Astrocyte (in vitro differentiated cells and primary cell): ENCODE results near the gene TLR5. TPM values are rescaled to one million over a fixed set of nuclear protein-coding genes. Genes with fewer than 3 reads are reported as not detected.

Experiments used
- DNase-seq: peaks from one replicate; pipeline ENCODE4 v3.0.0-alpha.2; 2010; ENCODE audit warnings: low read depth
- FAIRE-seq: peaks from 2 replicates; lab custom pipeline; 2011; peaks lifted over from hg19 to GRCh38; lab: Jason Lieb, UNC
- H2AFZ ChIP-seq: 2 replicates; pipeline ENCODE4 v1.6.0; 2012; ENCODE audit warnings: low read depth, low read length, inconsistent platforms
- H3K27ac ChIP-seq: 2 replicates; pipeline ENCODE4 v1.5.1; 2011; ENCODE audit warnings: low read depth, low read length, inconsistent platforms
- H3K27me3 ChIP-seq: 2 replicates; pipeline ENCODE4 v1.6.0; 2011; ENCODE audit warnings: low read length, inconsistent platforms; ENCODE audit not compliant: insufficient read depth
- H3K36me3 ChIP-seq: 2 replicates; pipeline ENCODE4 v1.5.1; 2011; ENCODE audit warnings: low read length, inconsistent platforms; ENCODE audit not compliant: insufficient read depth
- H3K4me1 ChIP-seq: 2 replicates; pipeline ENCODE4 v1.5.1; 2011; ENCODE audit warnings: low read length, inconsistent platforms; ENCODE audit not compliant: insufficient read depth
- H3K4me2 ChIP-seq: 2 replicates; pipeline ENCODE4 v1.6.0; 2012; ENCODE audit warnings: low read length, inconsistent platforms
- H3K4me3 ChIP-seq: 2 replicates; pipeline ENCODE4 v1.5.1; 2011; ENCODE audit warnings: low read depth, mild to moderate bottlenecking, low read length, inconsistent platforms; ENCODE audit not compliant: insufficient read depth
- H3K79me2 ChIP-seq: 2 replicates; pipeline ENCODE4 v1.6.0; 2012; ENCODE audit warnings: mild to moderate bottlenecking, low read length, inconsistent platforms; ENCODE audit not compliant: insufficient read depth
- H3K9ac ChIP-seq: 2 replicates; pipeline ENCODE4 v1.6.0; 2012; ENCODE audit warnings: mild to moderate bottlenecking, low read length, inconsistent platforms
- H3K9me3 ChIP-seq: 2 replicates; pipeline ENCODE4 v1.5.1; 2012; ENCODE audit warnings: low read depth, mild to moderate bottlenecking, low read length, inconsistent platforms; ENCODE audit not compliant: insufficient read depth
- H4K20me1 ChIP-seq: 2 replicates; pipeline ENCODE4 v1.6.0; 2012; ENCODE audit warnings: low read length, inconsistent platforms; ENCODE audit not compliant: insufficient read depth
- H3K27ac Mint-ChIP-seq: one replicate; pipeline ENCODE4 v1.8.0; 2021; ENCODE audit warnings: mild to moderate bottlenecking, mixed read lengths; ENCODE audit not compliant: unreplicated experiment
- H3K27me3 Mint-ChIP-seq: one replicate; pipeline ENCODE4 v1.8.0; 2021; ENCODE audit warnings: low read depth, mixed read lengths; ENCODE audit not compliant: unreplicated experiment
- H3K36me3 Mint-ChIP-seq: one replicate; pipeline ENCODE4 v1.8.0; 2021; ENCODE audit warnings: low read depth, mixed read lengths; ENCODE audit not compliant: unreplicated experiment
- H3K4me1 Mint-ChIP-seq: one replicate; pipeline ENCODE4 v1.8.0; 2021; ENCODE audit warnings: low read depth, mixed read lengths; ENCODE audit not compliant: unreplicated experiment
- H3K4me3 Mint-ChIP-seq: one replicate; pipeline ENCODE4 v1.8.0; 2021; ENCODE audit warnings: mild to moderate bottlenecking, moderate library complexity, mixed read lengths; ENCODE audit not compliant: unreplicated experiment
- H3K9me3 Mint-ChIP-seq: one replicate; pipeline ENCODE4 v1.8.0; 2021; ENCODE audit warnings: mild to moderate bottlenecking, mixed read lengths; ENCODE audit not compliant: unreplicated experiment
- EZH2 ChIP-seq: IDR thresholded peaks from 2 replicates; pipeline ENCODE4 v1.6.1; 2012; ENCODE audit warnings: mild to moderate bottlenecking, low read length, inconsistent platforms; ENCODE audit not compliant: insufficient read depth
- total RNA-seq: library from RNA; stranded (reverse); gene quantifications from 2 replicates; pipeline ENCODE4 v1.2.1, GENCODE V29; 2021
- TF ChIP-seq, protein P1 (sequence below): IDR thresholded peaks from 2 replicates; pipeline ENCODE4 v1.5.1; 2011; ENCODE audit warnings: low read depth, mild to moderate bottlenecking, inconsistent platforms, low read length, moderate library complexity; ENCODE audit not compliant: insufficient read depth

TLR5 gene
- total RNA-seq, 1 donor from 2014 or later: 1.1 TPM

DNA sequence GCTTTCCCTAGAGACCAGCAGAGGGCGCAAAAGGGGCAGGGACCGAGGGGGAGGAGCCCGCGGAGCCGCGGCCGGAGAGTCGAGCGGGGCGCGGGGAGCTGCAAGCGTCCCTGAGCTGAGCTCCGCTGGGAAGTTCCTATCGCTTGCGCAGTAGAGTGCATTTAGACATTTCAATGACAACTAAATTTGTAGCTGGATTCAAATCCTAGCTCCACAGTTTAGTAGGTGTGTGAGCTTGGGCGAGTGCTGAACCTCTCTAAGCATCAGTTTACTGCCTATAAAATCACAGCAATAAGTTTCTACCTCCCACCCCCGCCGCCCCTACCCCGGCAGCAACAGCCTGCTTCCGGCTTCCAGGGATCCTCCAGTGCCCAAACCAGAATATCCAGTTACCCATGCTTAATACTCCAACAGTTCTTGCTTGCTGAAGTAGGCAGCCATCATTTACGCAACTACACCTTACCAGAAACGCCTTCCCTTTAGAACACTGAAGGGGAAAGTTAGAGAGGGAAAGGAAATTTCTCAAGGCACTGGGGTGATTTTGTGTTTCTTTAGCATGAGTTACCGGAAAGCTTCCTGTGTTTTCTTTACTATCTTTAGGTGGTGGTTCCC lies 9.1 kb downstream of the TLR5 start:
- no peaks in the 10 kb centered on the region for H3K9me3 ChIP-seq
- H3K27me3 ChIP-seq: no peaks in the 10 kb centered on the region
- peak overlapping the region; percentile 81 for H3K4me3 Mint-ChIP-seq
- no peak overlapping the region for H3K27ac ChIP-seq
- no peaks in the 10 kb centered on the region for H4K20me1 ChIP-seq
- no peak overlapping the region for H3K27ac Mint-ChIP-seq
- H3K4me1 ChIP-seq: peaks cover 11% of the 10 kb centered on the region
- H3K9me3 Mint-ChIP-seq: no peaks in the 10 kb centered on the region
- H3K27me3 Mint-ChIP-seq: peaks cover 20% of the 10 kb centered on the region
- no peaks in the 10 kb centered on the region for H3K79me2 ChIP-seq
- peak overlapping the region; percentile 63 for H2AFZ ChIP-seq
- DNase-seq (peak; percentile 55), FAIRE-seq (peak; percentile 29)
- H3K4me3 ChIP-seq: peak overlapping the region; percentile 46
- H3K4me1 Mint-ChIP-seq: peaks cover 4% of the 10 kb centered on the region
- peak overlapping the region; percentile 82 for H3K4me2 ChIP-seq
- TF ChIP-seq, protein P1, sequence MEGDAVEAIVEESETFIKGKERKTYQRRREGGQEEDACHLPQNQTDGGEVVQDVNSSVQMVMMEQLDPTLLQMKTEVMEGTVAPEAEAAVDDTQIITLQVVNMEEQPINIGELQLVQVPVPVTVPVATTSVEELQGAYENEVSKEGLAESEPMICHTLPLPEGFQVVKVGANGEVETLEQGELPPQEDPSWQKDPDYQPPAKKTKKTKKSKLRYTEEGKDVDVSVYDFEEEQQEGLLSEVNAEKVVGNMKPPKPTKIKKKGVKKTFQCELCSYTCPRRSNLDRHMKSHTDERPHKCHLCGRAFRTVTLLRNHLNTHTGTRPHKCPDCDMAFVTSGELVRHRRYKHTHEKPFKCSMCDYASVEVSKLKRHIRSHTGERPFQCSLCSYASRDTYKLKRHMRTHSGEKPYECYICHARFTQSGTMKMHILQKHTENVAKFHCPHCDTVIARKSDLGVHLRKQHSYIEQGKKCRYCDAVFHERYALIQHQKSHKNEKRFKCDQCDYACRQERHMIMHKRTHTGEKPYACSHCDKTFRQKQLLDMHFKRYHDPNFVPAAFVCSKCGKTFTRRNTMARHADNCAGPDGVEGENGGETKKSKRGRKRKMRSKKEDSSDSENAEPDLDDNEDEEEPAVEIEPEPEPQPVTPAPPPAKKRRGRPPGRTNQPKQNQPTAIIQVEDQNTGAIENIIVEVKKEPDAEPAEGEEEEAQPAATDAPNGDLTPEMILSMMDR: no peak
- TF ChIP-seq EZH2: no peak
- H3K36me3 Mint-ChIP-seq: no peaks in the 10 kb centered on the region
- no peaks in the 10 kb centered on the region for H3K36me3 ChIP-seq
- H3K9ac ChIP-seq: peak overlapping the region; percentile 32

DNA sequence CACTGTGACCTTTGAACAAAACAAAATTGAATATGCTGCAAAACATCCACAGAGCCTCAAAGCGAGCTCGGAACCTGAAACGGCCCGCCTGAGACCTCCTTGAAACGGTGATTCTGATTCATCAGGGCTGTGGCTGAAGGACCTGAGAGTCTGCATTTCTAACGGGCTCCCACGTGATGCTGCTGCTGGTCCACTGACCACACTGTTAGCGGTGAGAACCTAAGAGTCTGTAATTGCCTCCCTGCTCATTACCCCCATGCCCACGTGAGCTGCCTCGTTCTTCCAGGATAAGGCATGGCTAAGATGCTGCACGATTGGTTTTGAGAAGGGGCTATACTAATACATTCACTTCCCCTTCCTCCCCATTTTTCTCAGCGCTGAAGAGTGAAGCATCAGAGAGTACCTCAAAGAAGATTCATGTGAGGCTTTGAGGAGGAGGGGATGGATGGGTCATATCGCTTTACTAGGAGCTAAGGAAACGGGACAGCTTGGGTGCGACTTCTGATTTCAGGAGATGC lies 9.7 kb downstream of the TLR5 start:
- H3K27ac Mint-ChIP-seq: no peak overlapping the region
- H3K9ac ChIP-seq: no peak overlapping the region
- peaks cover 4% of the 10 kb centered on the region for H3K4me1 Mint-ChIP-seq
- H3K4me1 ChIP-seq: peaks cover 11% of the 10 kb centered on the region
- H3K4me2 ChIP-seq: peak overlapping the region; percentile 82
- TF ChIP-seq, protein P1: peak; percentile 87
- no peak for TF ChIP-seq EZH2
- no peaks in the 10 kb centered on the region for H3K79me2 ChIP-seq
- no peaks in the 10 kb centered on the region for H3K36me3 ChIP-seq
- no peak for DNase-seq
- H3K27me3 ChIP-seq: no peaks in the 10 kb centered on the region
- peak overlapping the region; percentile 46 for H2AFZ ChIP-seq
- H3K36me3 Mint-ChIP-seq: no peaks in the 10 kb centered on the region
- H3K27me3 Mint-ChIP-seq: peaks cover 23% of the 10 kb centered on the region
- H3K9me3 Mint-ChIP-seq: no peaks in the 10 kb centered on the region
- FAIRE-seq: no peak
- H3K4me3 ChIP-seq: no peak overlapping the region
- H4K20me1 ChIP-seq: no peaks in the 10 kb centered on the region
- H3K27ac ChIP-seq: no peak overlapping the region
- no peaks in the 10 kb centered on the region for H3K9me3 ChIP-seq
- peak overlapping the region; percentile 81 for H3K4me3 Mint-ChIP-seq

DNA sequence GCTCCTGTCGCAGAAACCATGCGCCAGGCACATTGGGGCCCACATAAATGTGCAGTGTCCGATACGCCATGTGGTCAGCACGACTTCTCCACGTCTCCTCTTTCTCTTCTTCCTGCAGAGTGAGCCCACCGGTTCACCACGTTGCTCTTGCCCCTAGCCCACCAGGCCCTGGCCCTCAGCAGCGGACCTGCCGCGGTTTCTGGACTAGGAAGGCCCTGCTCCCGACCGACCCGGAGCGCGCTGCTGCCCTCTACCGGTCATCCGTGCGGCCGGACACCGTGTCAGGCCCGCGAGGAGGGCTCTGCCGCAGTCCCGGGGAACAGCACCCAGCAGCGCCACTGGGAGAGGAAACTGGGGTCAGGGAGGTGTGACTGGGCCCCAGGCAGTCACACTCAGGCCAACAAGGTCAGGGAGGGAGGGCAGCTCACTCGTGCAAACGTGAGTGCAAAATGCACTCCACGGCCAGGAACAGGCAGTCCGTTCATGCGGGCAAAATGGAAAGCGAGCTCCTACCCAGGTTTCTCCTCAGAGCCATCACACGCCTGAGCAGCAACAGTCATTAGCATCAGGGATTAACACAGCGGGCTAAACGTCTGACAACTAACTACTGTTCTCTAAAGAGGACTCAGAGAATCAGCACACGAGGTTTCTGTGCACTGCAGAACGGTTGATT lies 13.7 kb downstream of the TLR5 start:
- DNase-seq (peak; percentile 14), FAIRE-seq (no peak)
- Mint-ChIP-seq H3K4me3 (no peak overlapping the region), H3K27ac (no peak overlapping the region), H3K9me3 (no peaks in the 10 kb centered on the region), H3K36me3 (no peaks in the 10 kb centered on the region), H3K4me1 (peaks cover 1% of the 10 kb centered on the region), H3K27me3 (peaks cover 31% of the 10 kb centered on the region)
- peak overlapping the region; percentile 40 for H3K4me3 ChIP-seq
- no peak overlapping the region for H3K27ac ChIP-seq
- no peak overlapping the region for H3K9ac ChIP-seq
- no peaks in the 10 kb centered on the region for H3K79me2 ChIP-seq
- H2AFZ ChIP-seq: peak overlapping the region; percentile 91
- no peaks in the 10 kb centered on the region for H3K27me3 ChIP-seq
- H3K4me2 ChIP-seq: peak overlapping the region; percentile 79
- H4K20me1 ChIP-seq: no peaks in the 10 kb centered on the region
- H3K4me1 ChIP-seq: peaks cover 9% of the 10 kb centered on the region
- TF ChIP-seq EZH2: no peak
- TF ChIP-seq, protein P1: peak; percentile 43
- H3K36me3 ChIP-seq: no peaks in the 10 kb centered on the region
- H3K9me3 ChIP-seq: no peaks in the 10 kb centered on the region
